HCT116 (cell line): ENCODE measurements around the gene SERPINE3. TPM values are rescaled to one million over a fixed set of nuclear protein-coding genes. Genes with fewer than 3 reads are reported as not detected.

Experiments
- ATAC-seq: fragments of 200-7000 bp; cut with Tn5 transposase; 2 replicates; pipeline ENCODE4 v1.9.1; 2020; ENCODE audit warnings: mild to moderate bottlenecking, moderate library complexity
- BruUV-seq: library from RNA; stranded (reverse); fragments of 400-500 nt; replicated peaks from 2 replicates; lab custom pipeline; 2021; lab: Mats Ljungman, UMichigan
- CTCF ChIA-PET: fragments of 300-600 bp; sonication (Branson Sonifier 250); formaldehyde crosslinking; loops from one replicate; lab custom pipeline; 2021; ENCODE audit warnings: antibody characterized with exemption; lab: Charles Lee
- POLR2A ChIA-PET: fragments of 300-600, 350-600 bp; sonication (Branson Sonifier 250); formaldehyde crosslinking; loops from one replicate; lab custom pipeline; 2021; ENCODE audit warnings: antibody characterized with exemption; lab: Charles Lee
- RAD21 ChIA-PET, 2 experiments: fragments of 300-600 bp; sonication (Branson Sonifier 250); formaldehyde crosslinking; loops; one replicate each; lab custom pipeline; 2023; ENCODE audit warnings: low total read pairs in 2 of 2; ENCODE audit not compliant: uncharacterized antibody in 2 of 2, unreplicated experiment in 2 of 2, low non-redundant PET in 1 of 2; lab: Charles Lee
- DNase-seq: peaks from one replicate; pipeline ENCODE4 v3.0.0-alpha.2; 2010; ENCODE audit warnings: low read depth, low spot score
- H2AFZ ChIP-seq: fragments of 200-600 bp; shearing (Covaris generic), sonication (generic); 2 replicates; pipeline ENCODE4 v1.6.1; 2017; ENCODE audit warnings: low read depth, mixed run types, mixed read lengths, antibody characterized with exemption, low read length; ENCODE audit not compliant: poor library complexity, severe bottlenecking
- H3K27ac ChIP-seq: 2 replicates; pipeline ENCODE4 v1.5.1; 2012; ENCODE audit warnings: low read depth, low read length
- H3K27me3 ChIP-seq: fragments of 200-600 bp; sonication (generic); 2 replicates; pipeline ENCODE4 v1.6.1; 2016; ENCODE audit warnings: mixed run types, low read length, mixed read lengths; ENCODE audit not compliant: insufficient read depth
- H3K36me3 ChIP-seq, 2 experiments: fragments of 200-500 bp in 1 of 2; fragments of 200-600 bp in 1 of 2; sonication (Bioruptor generic) in 1 of 2; sonication (generic) in 1 of 2; 2 replicates each; pipeline versions ENCODE4 v1.5.1 to v1.6.1; 2014 to 2016; ENCODE audit warnings: low read length in 2 of 2, inconsistent platforms in 1 of 2, mixed read lengths in 1 of 2, mixed run types in 1 of 2; ENCODE audit not compliant: insufficient read depth in 2 of 2, control insufficient read depth in 1 of 2
- H3K4me1 ChIP-seq, 2 experiments: fragments of 200-600 bp in 1 of 2; sonication (generic) in 1 of 2; 2 replicates each; pipeline versions ENCODE4 v1.5.1 to v1.6.1; 2012 to 2017; ENCODE audit warnings: low read length in 2 of 2, inconsistent platforms in 1 of 2, mild to moderate bottlenecking in 1 of 2, mixed read lengths in 1 of 2, mixed run types in 1 of 2, moderate library complexity in 1 of 2; ENCODE audit not compliant: insufficient read depth in 2 of 2, control insufficient read depth in 1 of 2
- H3K4me2 ChIP-seq: fragments of 200-600 bp; sonication (generic); 2 replicates; pipeline ENCODE4 v1.6.1; 2017; ENCODE audit warnings: mixed run types, low read length, mixed read lengths
- H3K4me3 ChIP-seq, 2 experiments: fragments of 200-600 bp in 1 of 2; sonication (generic) in 1 of 2; replicated peaks in 1 of 2; 2 replicates each; pipeline ENCODE4 v1.5.1; 2011 to 2016; ENCODE audit warnings: low read length in 2 of 2, control low read depth in 1 of 2, low read depth in 1 of 2, mild to moderate bottlenecking in 1 of 2, mixed read lengths in 1 of 2, mixed run types in 1 of 2
- H3K79me2 ChIP-seq: fragments of 200-600 bp; sonication (generic); 2 replicates; pipeline ENCODE4 v1.6.1; 2017; ENCODE audit warnings: mild to moderate bottlenecking, mixed run types, low read length, moderate library complexity, mixed read lengths; ENCODE audit not compliant: insufficient read depth
- H3K9ac ChIP-seq: fragments of 200-600 bp; sonication (generic); 2 replicates; pipeline ENCODE4 v1.6.1; 2016; ENCODE audit warnings: low read length, mixed read lengths
- H3K9me2 ChIP-seq: fragments of 200-600 bp; sonication (generic), shearing (Covaris generic); 2 replicates; pipeline ENCODE4 v1.6.1; 2017; ENCODE audit warnings: mixed run types, mild to moderate bottlenecking, moderate library complexity; ENCODE audit not compliant: insufficient read depth
- H3K9me3 ChIP-seq, 2 experiments: fragments of 200-500 bp in 1 of 2; fragments of 200-600 bp in 1 of 2; sonication (Bioruptor generic) in 1 of 2; sonication (generic) in 1 of 2; 2 replicates each; pipeline ENCODE4 v1.6.1; 2014 to 2017; ENCODE audit warnings: low read length in 2 of 2, mixed read lengths in 2 of 2, inconsistent platforms in 1 of 2, low read depth in 1 of 2, mild to moderate bottlenecking in 1 of 2, mixed run types in 1 of 2, moderate library complexity in 1 of 2; ENCODE audit not compliant: control insufficient read depth in 1 of 2, insufficient read depth in 1 of 2
- H4K20me1 ChIP-seq: fragments of 200-600 bp; sonication (generic), shearing (Covaris generic); 2 replicates; pipeline ENCODE4 v1.6.1; 2017; ENCODE audit warnings: mixed run types, mild to moderate bottlenecking, moderate library complexity; ENCODE audit not compliant: insufficient read depth
- ATF3 ChIP-seq: IDR thresholded peaks from 2 replicates; pipeline ENCODE4 v1.6.1; 2012
- CBX3 ChIP-seq: IDR thresholded peaks from 2 replicates; pipeline ENCODE4 v1.6.1; 2012; ENCODE audit warnings: low read depth
- ELF1 ChIP-seq: IDR thresholded peaks from 2 replicates; pipeline ENCODE4 v1.6.1; 2012; ENCODE audit warnings: low read depth, borderline replicate concordance
- EZH2 ChIP-seq: fragments of 200-600 bp; sonication (generic); IDR thresholded peaks from 2 replicates; pipeline ENCODE4 v1.6.1; 2017; ENCODE audit warnings: antibody characterized with exemption, mixed run types
- EZH2phosphoT487 ChIP-seq: fragments of 200-600 bp; IDR thresholded peaks from 2 replicates; pipeline ENCODE4 v1.6.1; 2018; ENCODE audit warnings: antibody characterized with exemption, borderline replicate concordance
- FOSL1 ChIP-seq: IDR thresholded peaks from 2 replicates; pipeline ENCODE4 v1.6.1; 2012; ENCODE audit warnings: low read depth
- JUND ChIP-seq: IDR thresholded peaks from 2 replicates; pipeline ENCODE4 v1.6.1; 2012
- MAX ChIP-seq: IDR thresholded peaks from 2 replicates; pipeline ENCODE4 v1.6.1; 2012
- POLR2AphosphoS5 ChIP-seq: IDR thresholded peaks from 2 replicates; pipeline ENCODE4 v1.6.1; 2011; ENCODE audit warnings: mild to moderate bottlenecking, low read depth, low read length, moderate library complexity
- RAD21 ChIP-seq: IDR thresholded peaks from 2 replicates; pipeline ENCODE4 v1.6.1; 2012; ENCODE audit warnings: low read depth, mild to moderate bottlenecking
- REST ChIP-seq: IDR thresholded peaks from 2 replicates; pipeline ENCODE4 v1.6.1; 2012; ENCODE audit warnings: low read depth
- SIN3A ChIP-seq: IDR thresholded peaks from 2 replicates; pipeline ENCODE4 v1.6.1; 2012; ENCODE audit warnings: low read depth
- SP1 ChIP-seq: IDR thresholded peaks from 2 replicates; pipeline ENCODE4 v1.6.1; 2012; ENCODE audit warnings: low read depth
- SRF ChIP-seq: IDR thresholded peaks from 2 replicates; pipeline ENCODE4 v1.6.1; 2012; ENCODE audit warnings: low read depth
- YY1 ChIP-seq: IDR thresholded peaks from 2 replicates; pipeline ENCODE4 v1.6.1; 2011; ENCODE audit warnings: low read length, low read depth, moderate library complexity, mild to moderate bottlenecking; ENCODE audit not compliant: insufficient replicate concordance; ENCODE audit errors: extremely low read depth
- ZBTB33 ChIP-seq: IDR thresholded peaks from 2 replicates; pipeline ENCODE4 v1.6.1; 2011; ENCODE audit warnings: mild to moderate bottlenecking, low read length, moderate library complexity; ENCODE audit not compliant: insufficient replicate concordance; ENCODE audit errors: extremely low read depth
- ZFX ChIP-seq: fragments of 450-650 bp; IDR thresholded peaks from 2 replicates; pipeline ENCODE4 v1.6.1; 2017
- ZNF274 ChIP-seq: fragments of 200-500 bp; sonication (Bioruptor generic); IDR thresholded peaks from 2 replicates; pipeline ENCODE4 v1.6.1; 2014; ENCODE audit warnings: mild to moderate bottlenecking, low read depth, low read length, inconsistent platforms
- intact Hi-C: fragments of 100-400 bp; cut with micrococcal nuclease; formaldehyde crosslinking; loops from 2 replicates; pipeline ENCODE4 v1.10.0; 2022
- total RNA-seq: library from RNA; stranded (reverse); gene quantifications from one replicate; pipeline ENCODE4 v1.2.1, GENCODE V29; 2021; ENCODE audit not compliant: unreplicated experiment

Gene SERPINE3
- total RNA-seq, 1 experiment from 2014 or later = not detected

- Histone ChIP-seq H4K20me1 (no peaks in the 10 kb centered on the region), H3K4me2 (no peak overlapping the region), H3K27ac (no peak overlapping the region), H3K9ac (no peak overlapping the region), H2AFZ (no peak overlapping the region), H3K9me3 (no peaks in the 10 kb centered on the region)
- ChIA-PET POLR2A (no interaction called here), CTCF (no interaction called here)
- no TSS peak for BruUV-seq
- no peak for ATAC-seq
- no peak for TF ChIP-seq MAX
- TF ChIP-seq ATF3 = no peak
- TF ChIP-seq EZH2phosphoT487 = no peak
- TF ChIP-seq SP1 = no peak
- no peak for TF ChIP-seq RAD21
- no peak for TF ChIP-seq ZNF274
- TF ChIP-seq ZBTB33 = no peak
- no peak for TF ChIP-seq ZFX
- no peak for TF ChIP-seq REST
- TF ChIP-seq YY1 = no peak
- TF ChIP-seq ELF1 = no peak
- no peak for TF ChIP-seq SRF
- no peak for TF ChIP-seq SIN3A
- TF ChIP-seq POLR2AphosphoS5 = no peak
- no peak for TF ChIP-seq CBX3
- TF ChIP-seq JUND = no peak
- TF ChIP-seq EZH2 = no peak
- no peak for TF ChIP-seq FOSL1
- TF ChIP-seq, all 23 proteins: peak for 0
- Histone ChIP-seq H3K27me3 (no peaks in the 10 kb centered on the region), H3K9me2 (no peaks in the 10 kb centered on the region), H3K79me2 (no peaks in the 10 kb centered on the region), H3K4me1 (no peaks in the 10 kb centered on the region), H3K4me3 (no peak overlapping the region), H3K36me3 (no peaks in the 10 kb centered on the region)
- intact Hi-C loops = no loop called here
- RAD21 ChIA-PET = no interaction called here
- no peak for DNase-seq
These were observed 11.5 kb upstream of the SERPINE3 start for GRCh38 chr13:51327961-51328360.
